ENCODE measurements around the gene PRPF4.

DNA sequence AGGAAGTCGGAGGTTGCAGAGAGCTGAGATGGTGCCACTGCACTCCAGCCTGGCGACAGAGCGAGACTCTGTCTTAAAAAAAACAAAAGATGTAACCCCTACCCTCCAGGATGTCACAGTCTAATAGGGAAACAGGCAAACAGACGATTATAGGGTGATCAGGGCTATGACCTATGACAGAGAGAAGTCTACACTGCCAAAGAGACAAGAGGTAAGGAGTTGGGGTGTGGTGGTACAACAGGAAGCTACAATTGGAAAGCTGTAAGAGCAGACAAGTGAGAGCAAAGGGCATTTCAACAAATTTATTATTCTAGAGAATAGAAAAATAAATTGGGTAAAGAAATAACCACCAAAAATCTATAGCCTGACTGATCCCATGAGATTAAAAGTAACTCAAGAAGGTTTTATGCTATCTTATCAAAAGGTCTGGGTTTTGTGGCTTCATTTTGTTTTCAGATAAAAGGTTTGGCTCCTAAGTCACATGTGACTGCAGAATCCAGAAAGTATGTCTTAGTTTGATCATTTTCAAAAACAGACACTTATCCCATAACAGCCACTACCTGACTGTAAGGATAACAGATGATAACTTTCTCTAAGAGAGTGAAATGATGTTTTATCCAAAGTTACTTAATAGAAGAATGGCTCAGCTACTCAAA is 7.4 kb upstream of the PRPF4 start:
- TF ChIP-seq CTCF (IDR thresholded peaks at IDR 0.05) (no peak), POLR2AphosphoS5 (IDR thresholded peaks at IDR 0.05) (no peak)

All from gastroesophageal sphincter (tissue), 3 donors.